ENCODE measurements around the gene ORM1.
A peak's percentile ranks its signal among the peaks of the same experiment; 100 is the strongest.

ORM1 gene

GRCh38 chr9:114367772-114368569, 45.1 kb downstream of the ORM1 start:
- no peak for DNase-seq

GRCh38 chr9:114369216-114370130, 46.6 kb downstream of the ORM1 start:
- no peak for DNase-seq

GRCh38 chr9:114370251-114370967, 47.5 kb downstream of the ORM1 start:
- no peak for DNase-seq

- no peak for DNase-seq
Measured at GRCh38 chr9:114370968-114371320, 48.0 kb downstream of the ORM1 start.

DNA sequence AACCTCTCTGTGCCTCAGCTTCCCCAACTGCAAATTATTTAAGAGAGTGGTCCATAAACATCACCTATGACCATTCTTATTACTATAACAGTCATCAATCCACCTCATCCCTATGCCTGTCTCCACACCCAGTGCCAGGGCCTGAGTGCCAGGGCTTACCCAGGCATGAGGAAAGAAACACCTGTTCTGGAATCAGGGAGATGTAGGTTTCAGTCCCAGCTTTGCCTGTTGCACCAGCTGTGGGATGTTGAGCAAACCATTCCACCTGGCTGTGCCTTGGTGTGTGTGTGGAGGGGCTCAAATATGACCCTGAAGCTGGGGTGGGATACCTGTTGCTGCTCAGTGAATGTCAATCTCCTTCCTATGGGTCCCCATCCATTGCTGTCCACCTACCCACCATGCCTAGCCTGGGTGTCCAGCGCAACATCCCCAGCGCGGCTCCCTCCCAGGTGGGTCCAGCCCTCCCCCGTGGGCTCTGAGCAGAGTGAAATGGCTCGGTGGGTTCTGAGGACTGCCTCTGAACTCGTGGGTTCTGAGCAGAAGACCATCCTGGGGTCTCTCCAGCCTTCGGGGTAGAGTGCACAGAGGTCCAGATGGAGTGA, 48.5 kb downstream of the ORM1 start:
- DNase-seq = no peak

DNA sequence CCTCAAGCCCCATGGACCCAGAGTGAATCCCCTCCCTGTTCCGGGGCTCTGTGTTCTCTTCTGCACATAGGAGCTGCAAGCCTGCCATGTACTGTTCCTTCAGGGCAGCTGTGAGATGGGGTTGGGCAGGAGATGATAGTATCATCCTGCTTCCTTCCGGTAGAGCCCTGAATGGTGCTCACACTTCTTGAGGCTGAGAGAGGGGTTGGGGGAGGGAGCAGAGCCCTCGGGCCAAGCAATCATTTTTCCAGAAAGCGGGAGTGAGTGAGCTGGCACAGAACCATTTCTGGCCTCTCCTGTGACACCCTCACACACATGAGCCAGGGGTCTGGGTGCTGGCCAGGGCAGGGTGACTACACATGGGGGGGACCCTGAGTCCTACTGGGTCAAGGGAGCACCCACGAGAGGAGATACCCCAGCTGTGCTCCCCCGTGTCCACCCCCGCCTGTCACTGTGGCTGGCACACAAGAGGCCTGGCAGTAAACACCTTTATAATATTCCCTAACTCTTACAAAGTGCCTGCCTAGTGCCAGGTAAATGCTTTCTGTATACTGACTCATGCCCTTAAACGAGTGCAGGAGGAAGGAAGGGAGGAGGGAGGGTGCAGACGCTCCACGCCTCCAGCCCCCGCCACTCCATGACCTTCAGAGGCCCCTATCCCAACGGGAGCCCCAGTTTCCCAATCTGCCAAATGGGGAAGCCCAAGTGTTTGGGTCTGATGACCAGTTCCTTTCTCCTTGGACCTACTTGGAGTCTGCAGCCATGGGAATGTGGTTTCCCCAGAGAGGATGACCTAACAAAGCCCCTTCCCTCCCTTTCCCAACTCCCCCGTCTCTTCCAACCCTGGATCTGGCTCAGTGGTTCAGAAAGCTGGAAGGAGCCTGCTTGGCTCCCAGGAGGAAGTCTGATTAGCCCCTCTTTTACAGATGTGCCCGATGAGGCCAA, 49.3 kb downstream of the ORM1 start:
- DNase-seq = peak; percentile 91

GRCh38 chr9:114372921-114373448, 50.1 kb downstream of the ORM1 start:
- DNase-seq = peak; percentile 68

DNA sequence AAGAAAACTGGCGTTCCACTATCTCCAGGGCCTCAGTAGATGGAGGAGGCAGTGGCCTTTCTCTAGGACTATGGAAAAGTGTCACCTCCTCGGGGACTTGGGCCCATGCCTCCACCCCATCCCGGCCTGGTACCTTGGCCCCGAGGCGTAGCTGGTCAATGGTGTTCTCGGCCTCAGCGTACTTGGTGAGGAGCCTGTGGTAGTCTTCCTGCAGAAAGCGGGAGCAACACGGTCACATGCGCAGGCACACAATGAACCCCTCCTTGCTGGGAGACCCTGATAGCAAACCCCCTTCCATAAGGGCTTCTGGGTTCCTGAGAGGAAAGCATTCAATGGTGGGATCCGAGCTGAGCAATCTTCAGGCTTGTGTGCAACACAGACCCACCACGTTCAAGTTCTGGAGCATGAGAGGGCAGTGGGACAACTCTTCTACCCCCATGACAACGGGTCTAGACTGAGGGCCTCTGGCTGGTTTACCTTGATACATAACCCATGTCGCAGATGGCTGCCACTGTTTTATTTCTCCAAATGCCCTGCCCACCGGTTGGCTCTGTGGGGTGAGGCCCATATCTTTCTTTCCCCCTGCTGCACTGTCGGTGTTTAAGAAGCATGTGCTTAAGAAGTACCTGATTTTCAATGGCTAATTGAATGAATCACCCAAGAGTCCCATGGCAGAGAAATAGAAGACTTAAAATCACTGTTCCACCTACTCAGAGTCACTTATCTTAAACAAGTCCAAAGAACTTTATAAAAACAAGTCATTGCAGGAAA, 51.2 kb downstream of the ORM1 start:
- no peak for DNase-seq

DNA sequence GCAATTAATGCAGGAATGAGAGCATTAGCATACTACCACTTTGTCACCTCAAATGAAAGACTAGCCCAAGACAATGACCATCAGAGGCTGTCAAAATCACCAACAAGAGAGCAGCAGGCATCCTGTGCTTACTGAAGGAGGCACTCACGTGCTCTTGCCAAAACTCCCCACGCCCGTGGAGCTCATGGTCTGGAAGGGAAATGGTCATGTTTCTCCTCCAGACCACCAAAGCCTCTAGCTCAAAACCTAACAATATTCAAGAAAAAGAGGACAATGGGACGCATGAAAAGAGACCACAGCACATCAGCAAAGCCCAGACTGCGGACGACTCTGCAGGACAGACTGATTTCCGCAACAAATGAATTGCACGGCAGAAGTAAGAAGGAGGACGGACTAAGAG, 52.0 kb downstream of the ORM1 start:
- DNase-seq = no peak

DNA sequence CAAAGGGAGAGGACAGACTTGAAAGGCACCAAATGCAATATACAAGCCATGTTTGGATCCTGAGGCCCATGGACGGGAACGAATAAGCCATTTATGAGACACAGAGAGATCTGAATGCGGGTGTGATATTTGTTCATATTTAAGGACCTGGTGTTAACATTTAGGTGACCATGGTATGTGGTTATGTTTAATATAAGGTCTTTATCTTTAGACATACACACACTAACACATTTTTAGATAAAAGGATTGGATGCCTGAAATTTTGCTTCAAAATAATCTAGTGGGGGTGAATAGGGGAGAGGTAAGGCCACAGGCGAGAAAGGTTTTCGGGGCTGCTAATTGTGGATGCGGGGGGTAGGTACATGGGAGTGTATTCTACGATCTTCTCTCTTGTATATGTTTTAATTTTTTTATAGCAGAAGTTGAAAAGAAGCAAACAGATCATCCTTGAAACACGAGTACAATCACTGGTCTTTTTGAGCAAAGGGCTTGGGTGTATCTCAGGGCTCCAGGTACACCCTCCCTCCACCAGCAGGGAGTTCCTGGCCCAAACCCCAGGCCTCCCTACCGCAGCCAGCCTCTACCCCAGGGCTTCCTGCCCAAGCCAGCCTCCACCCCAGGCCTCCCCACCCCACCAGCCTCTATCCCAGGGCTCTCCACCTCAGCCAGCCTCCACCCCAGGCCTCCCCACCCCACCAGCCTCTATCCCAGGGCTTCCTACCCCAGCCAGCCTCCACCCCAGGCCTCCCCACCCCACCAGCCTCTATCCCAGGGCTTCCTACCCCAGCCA, 52.7 kb downstream of the ORM1 start:
- no peak for DNase-seq

All from kidney glomerular epithelial cell (primary cell).